NCI-H146 treated with DMSO at 0.1 percent for 48 hours (cell line): ENCODE results near the gene ZNF469.

ENCODE experiments used
- DNase-seq: peaks from one replicate; lab custom pipeline; 2025; ENCODE audit not compliant: unreplicated experiment; lab: John Stamatoyannopoulos, UW

The ZNF469 gene

GRCh38 chr16:88389621-88390160, 6.9 kb downstream of the ZNF469 start:
- DNase-seq = no peak

- no peak for DNase-seq
These were observed 7.5 kb downstream of the ZNF469 start for GRCh38 chr16:88390265-88390664.

- DNase-seq = no peak
These were observed 8.0 kb downstream of the ZNF469 start for GRCh38 chr16:88390735-88391134.

GRCh38 chr16:88391144-88391850, 8.5 kb downstream of the ZNF469 start:
- DNase-seq = no peak

- DNase-seq = no peak
These were observed 9.4 kb downstream of the ZNF469 start for GRCh38 chr16:88392111-88392510.

- DNase-seq = no peak
These were observed 9.9 kb downstream of the ZNF469 start for GRCh38 chr16:88392616-88393015.

- no peak for DNase-seq
These were observed 10.3 kb downstream of the ZNF469 start for GRCh38 chr16:88393034-88393433.

GRCh38 chr16:88393571-88393970, 10.8 kb downstream of the ZNF469 start:
- DNase-seq = no peak

- no peak for DNase-seq
These were observed 11.7 kb downstream of the ZNF469 start for GRCh38 chr16:88394426-88394825.

GRCh38 chr16:88395669-88396584, 13.2 kb downstream of the ZNF469 start:
- DNase-seq = no peak

GRCh38 chr16:88398170-88398873, 15.6 kb downstream of the ZNF469 start:
- DNase-seq = no peak

GRCh38 chr16:88398874-88399178, 16.1 kb downstream of the ZNF469 start:
- no peak for DNase-seq

- DNase-seq = no peak
These were observed 17.4 kb downstream of the ZNF469 start for GRCh38 chr16:88400186-88400585.

- DNase-seq = no peak
These were observed 19.0 kb downstream of the ZNF469 start for GRCh38 chr16:88401604-88402246.

- DNase-seq = no peak
These were observed 19.9 kb downstream of the ZNF469 start for GRCh38 chr16:88402551-88403240.

GRCh38 chr16:88403794-88404581, 21.2 kb downstream of the ZNF469 start:
- no peak for DNase-seq

GRCh38 chr16:88404769-88405168, 22.0 kb downstream of the ZNF469 start:
- no peak for DNase-seq

- DNase-seq = no peak
These were observed 22.7 kb downstream of the ZNF469 start for GRCh38 chr16:88405216-88406060.
